SKM-1 (cell line): ENCODE measurements around the gene GOSR2.
"Not testable (repeated sequence)": the region's sequence is repeated elsewhere in the genome, so short reads cannot be mapped to it uniquely, and the experiment has no call there.

ENCODE experiments used
- DNase-seq: peaks from one replicate; lab custom pipeline; 2025; ENCODE audit not compliant: unreplicated experiment; lab: John Stamatoyannopoulos, UW

GOSR2 gene

GRCh38 chr17:46892192-46892703 lies 30.7 kb upstream of the GOSR2 start:
- DNase-seq: no peak

DNA sequence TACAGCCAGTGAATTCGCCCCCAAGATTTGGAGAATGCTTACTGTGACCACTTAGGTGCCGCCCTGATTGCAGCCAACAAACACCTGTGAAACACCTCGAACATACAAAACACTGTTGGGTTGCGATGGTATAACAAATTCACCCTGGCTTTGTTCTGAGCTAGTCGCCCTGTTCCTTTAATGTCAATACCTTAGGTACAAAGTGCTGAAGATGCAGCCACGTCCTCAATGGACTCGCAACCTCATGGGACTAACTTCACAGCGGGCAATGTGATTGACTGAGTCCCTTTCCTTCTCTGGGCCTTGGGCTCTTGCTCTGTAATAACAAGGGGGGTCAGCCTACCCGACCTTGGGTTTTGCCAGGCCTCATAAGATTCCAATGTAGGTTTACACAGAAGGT lies 28.9 kb upstream of the GOSR2 start:
- DNase-seq: no peak

- no peak for DNase-seq
Observed at GRCh38 chr17:46894476-46895151, 28.3 kb upstream of the GOSR2 start.

- no peak for DNase-seq
Observed at GRCh38 chr17:46895171-46895570, 27.8 kb upstream of the GOSR2 start.

DNA sequence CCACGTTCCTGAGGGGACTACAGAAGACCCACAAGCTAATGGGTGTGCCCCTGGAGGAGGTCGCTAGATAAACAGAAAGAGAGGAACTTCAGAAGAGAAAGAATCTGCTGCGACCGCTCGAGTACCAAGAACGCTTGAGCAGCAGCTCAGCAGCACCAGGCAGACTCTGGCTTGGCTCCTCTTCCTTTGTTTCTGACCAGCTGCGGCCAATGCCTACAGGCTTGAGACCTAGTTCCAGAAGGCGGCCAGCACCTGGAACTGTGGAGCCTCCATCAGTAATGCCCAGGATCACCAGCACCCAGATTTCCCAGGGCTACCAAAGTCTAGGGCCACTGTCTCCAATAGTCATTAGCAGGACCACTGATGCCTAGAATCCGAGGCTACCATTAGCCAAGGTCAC lies 26.0 kb upstream of the GOSR2 start:
- no peak for DNase-seq

GRCh38 chr17:46898364-46898763 lies 24.6 kb upstream of the GOSR2 start:
- no peak for DNase-seq

DNA sequence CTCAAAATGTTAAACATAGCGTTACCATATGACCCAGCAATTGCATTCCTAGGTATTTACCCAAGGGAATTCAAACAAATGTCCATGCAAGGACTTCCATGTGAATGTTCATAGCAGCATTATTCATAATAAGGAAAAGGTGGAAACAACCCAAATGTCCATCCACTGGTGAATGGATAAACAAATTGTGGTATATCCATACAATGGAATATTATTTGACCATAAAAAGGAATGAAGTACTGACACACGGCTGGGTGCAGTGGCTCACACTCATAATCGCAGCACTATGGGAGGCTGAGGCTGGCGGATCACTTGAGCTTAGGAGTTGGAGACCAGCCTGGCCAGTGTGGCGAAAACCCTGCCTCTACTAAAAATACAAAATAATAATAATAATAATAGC lies 24.1 kb upstream of the GOSR2 start:
- no peak for DNase-seq

GRCh38 chr17:46901291-46901690 lies 21.7 kb upstream of the GOSR2 start:
- no peak for DNase-seq

- no peak for DNase-seq
Observed at GRCh38 chr17:46903762-46904672, 18.9 kb upstream of the GOSR2 start.

GRCh38 chr17:46908068-46908737 lies 14.8 kb upstream of the GOSR2 start:
- DNase-seq: no peak

DNA sequence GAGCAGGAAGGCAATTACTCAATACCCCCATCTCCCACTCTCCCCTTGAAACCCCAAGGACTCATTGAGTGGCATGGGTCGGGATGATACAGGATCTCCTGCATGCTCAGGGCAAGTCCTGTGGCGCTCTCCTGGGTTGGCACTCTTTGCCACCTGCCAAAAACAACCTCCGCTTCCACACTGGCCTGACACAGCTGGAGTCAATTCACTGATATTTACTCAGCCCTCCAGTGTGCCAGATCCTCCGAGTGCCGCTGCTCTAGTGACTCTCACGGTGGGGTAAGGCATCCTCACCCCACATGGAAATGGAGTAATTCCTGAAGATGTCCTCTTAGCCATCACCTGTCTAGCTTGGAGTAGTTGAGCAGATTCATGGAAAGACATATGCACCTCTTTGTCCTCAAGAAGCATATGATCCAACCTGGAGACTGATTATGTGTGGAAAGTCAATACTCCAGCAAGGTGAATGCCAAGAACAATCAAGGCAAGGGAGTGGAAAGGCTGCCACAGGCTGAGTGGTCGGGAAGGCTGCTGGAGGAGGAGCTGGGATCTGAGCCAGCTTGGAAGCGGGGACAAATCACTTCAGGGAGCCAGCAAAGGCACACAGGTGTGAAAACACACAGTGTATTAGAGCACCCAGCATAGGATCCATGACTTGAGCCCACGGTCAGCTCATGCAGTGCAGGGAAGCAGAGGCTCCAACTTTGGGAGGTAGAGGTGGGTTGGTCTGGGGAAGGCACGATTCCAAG lies 12.6 kb upstream of the GOSR2 start:
- DNase-seq: no peak

DNA sequence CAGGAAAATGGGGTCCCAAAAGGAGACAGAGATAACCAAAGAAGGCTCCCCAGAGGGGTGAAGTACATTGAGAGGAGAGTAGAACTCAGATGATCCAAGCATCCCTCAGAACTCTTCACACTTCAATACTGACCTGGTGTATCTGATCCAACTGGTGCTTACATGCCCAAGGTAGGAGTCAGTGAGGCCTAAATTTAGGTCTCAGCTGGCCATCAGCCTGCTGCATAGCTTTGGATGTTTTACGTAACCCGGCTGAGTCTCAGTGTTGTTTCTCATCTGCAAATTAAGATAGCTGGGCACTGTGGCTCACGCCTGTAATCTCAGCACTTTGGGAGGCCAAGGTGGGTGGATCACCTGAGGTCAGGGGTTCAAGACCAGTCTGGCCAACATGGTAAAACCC lies 11.6 kb upstream of the GOSR2 start:
- DNase-seq: no peak

GRCh38 chr17:46915596-46915995 lies 7.4 kb upstream of the GOSR2 start:
- no peak for DNase-seq

DNA sequence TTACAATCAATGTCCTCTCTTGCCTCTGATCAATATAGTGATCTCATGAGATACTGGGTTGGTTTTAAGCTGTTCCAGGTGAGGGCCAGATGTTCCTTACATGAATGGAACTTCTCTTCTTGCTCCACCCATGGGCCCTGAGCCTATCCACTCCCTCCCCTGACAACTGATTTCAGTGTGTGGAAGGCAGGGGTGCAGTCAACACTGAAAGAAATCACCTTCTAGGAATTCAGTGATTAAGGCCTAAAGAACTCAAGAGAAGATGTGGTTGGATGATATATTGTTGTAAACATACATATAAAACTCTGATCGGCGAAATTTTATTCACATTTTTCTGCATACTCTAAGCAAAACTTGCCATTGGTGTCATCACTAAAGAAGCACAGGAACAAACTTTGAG lies 6.7 kb upstream of the GOSR2 start:
- DNase-seq: no peak

DNA sequence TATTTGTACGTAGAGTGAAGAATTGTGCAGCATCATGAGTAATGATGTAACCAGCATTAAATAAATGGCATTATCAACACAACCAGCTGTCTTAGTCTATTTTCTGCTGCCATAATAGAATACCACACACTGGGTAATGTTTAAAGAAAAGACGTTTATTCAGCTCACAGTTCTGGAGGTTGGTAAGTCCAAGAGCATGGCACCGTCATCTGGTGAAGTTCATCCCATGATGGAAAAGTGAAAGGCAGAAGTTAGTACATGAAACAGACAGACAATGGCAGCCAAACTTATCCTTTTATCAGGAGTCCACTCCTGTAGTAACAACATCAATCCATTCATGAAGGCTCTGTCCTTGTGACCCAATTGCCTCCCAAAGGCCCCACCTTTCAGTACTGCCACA lies 6.3 kb upstream of the GOSR2 start:
- no peak for DNase-seq

GRCh38 chr17:46917041-46917440 lies 5.9 kb upstream of the GOSR2 start:
- no peak for DNase-seq

- no peak for DNase-seq
Observed at GRCh38 chr17:46917516-46917915, 5.4 kb upstream of the GOSR2 start.

- not testable (repeated sequence) for DNase-seq
Observed at GRCh38 chr17:46921962-46922361, 998 bp upstream of the GOSR2 start.

DNA sequence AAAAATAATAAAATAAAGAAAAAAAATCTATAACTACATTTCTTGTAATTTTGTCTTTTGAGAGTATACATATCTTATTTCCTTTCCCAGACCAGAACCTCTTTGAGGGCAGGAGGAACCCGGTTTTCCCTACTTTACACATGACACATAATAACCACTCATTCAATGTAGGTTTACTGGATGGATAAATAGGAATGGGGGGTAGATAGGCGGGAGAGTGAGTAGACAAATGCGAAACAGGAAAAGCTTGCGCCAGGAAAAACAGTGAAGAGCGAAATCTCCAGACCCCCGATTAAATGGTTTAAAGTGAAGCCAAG lies 515 bp upstream of the GOSR2 start:
- no peak for DNase-seq

- no peak for DNase-seq
Observed at GRCh38 chr17:46925185-46925868, 2.4 kb downstream of the GOSR2 start.
